Measurements from ENCODE around the gene POLE.

POLE gene

DNA sequence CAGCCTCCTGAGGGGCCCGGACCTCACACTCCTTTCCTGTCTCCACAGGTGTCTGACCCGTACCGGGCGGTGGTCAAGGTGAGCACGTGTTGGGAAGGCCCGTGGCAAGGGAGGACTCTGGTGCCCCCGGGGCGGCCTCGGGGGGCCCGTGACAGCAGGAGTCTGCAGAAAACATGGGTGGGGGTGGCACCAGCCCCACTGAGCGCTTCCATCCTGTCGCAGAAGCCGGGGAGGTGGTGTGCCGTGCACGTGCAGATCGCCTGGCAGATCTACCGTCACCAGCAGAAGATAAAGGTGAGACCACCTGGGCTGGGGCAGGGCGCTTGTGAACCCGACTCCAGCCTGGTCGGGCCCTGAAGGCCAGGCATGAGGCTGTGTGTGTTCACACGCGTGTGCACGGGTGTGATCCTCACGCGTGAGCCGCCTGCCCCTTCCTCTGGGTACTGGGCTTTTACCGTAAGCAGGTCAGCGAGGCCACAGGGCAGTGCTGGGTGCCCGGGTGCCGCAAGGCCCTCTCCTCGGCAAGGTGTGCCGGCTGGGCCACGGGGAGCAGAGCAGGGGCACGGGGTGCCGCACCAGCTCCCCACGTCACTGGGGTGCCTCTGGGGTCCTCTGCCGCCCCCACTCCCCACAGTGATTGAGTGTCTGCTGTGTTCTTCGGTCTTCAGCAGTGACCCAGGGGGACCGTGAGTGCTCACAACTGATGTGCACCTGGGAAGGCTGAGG, 112.7 kb downstream of the POLE start:
- DNase-seq: no peak
